K562 (cell line): ENCODE measurements around the gene SUGT1. TPM values are rescaled to one million over a fixed set of nuclear protein-coding genes. Genes with fewer than 3 reads are reported as not detected.

ENCODE experiments used
- ATF7 ChIP-seq: fragments of 450-650 bp; IDR thresholded peaks from 2 replicates; pipeline ENCODE4 v1.7.1; 2014; ENCODE audit warnings: mild to moderate bottlenecking, moderate library complexity
- C11orf30 ChIP-seq: fragments of 450-650 bp; IDR thresholded peaks from 2 replicates; pipeline ENCODE4 v1.6.1; 2016; ENCODE audit warnings: low read depth, mild to moderate bottlenecking
- MTA2 ChIP-seq: fragments of 450-650 bp; IDR thresholded peaks from 2 replicates; pipeline ENCODE4 v1.6.1; 2016; ENCODE audit warnings: low read depth
- MYNN ChIP-seq, 2 experiments: sonication (generic); formaldehyde crosslinking in 1 of 2; IDR thresholded peaks; 2 replicates each; pipeline versions ENCODE4 v1.5.0 to v1.6.1; 2016 to 2020; ENCODE audit warnings: antibody characterized with exemption in 1 of 2, missing genetic modification reagents in 1 of 2
- NFATC3 ChIP-seq: fragments of 450-650 bp; IDR thresholded peaks from 2 replicates; pipeline ENCODE4 v1.6.1; 2017; ENCODE audit warnings: mild to moderate bottlenecking
- PHF8 ChIP-seq: fragments of 200-600 bp; sonication (generic); IDR thresholded peaks from 2 replicates; pipeline ENCODE4 v1.6.1; 2012; ENCODE audit warnings: mixed run types, mild to moderate bottlenecking, inconsistent platforms, low read length, moderate library complexity, borderline replicate concordance
- SIN3A ChIP-seq, 2 experiments: fragments of 150-350 bp in 1 of 2; IDR thresholded peaks; 2 replicates each; pipeline ENCODE4 v1.6.1; 2011 to 2016; ENCODE audit warnings: borderline replicate concordance in 2 of 2, low read depth in 2 of 2, low read length in 2 of 2, mild to moderate bottlenecking in 2 of 2, moderate library complexity in 2 of 2; ENCODE audit not compliant: control insufficient read depth in 1 of 2
- SIRT6 ChIP-seq: IDR thresholded peaks from one replicate; pipeline ENCODE4 v1.6.1; 2012; ENCODE audit warnings: low read depth, mild to moderate bottlenecking, control low read depth, inconsistent platforms, low read length, moderate library complexity
- ZBTB11 ChIP-seq, 3 experiments: fragments of 200-800 bp in 1 of 3; fragments of 250-450 bp in 1 of 3; fragments of 450-650 bp in 1 of 3; sonication (Bioruptor Pico) in 1 of 3; sonication (Bioruptor generic) in 1 of 3; formaldehyde crosslinking in 1 of 3; IDR thresholded peaks; 2 replicates each; pipeline versions ENCODE4 v1.6.1 to v1.8.0; 2016 to 2022; ENCODE audit warnings: mild to moderate bottlenecking in 2 of 3, missing genetic modification characterization in 2 of 3, missing compliant biosample characterization in 1 of 3, moderate library complexity in 1 of 3
- ZNF134 ChIP-seq: fragments of 250-450 bp; sonication (Bioruptor Pico); conservative IDR thresholded peaks from 2 replicates; pipeline ENCODE4 v1.4.0; 2020
- ZNF407 ChIP-seq: fragments of 450-650 bp; IDR thresholded peaks from 2 replicates; pipeline ENCODE4 v1.6.1; 2016; ENCODE audit warnings: low read depth
- ZNF584 ChIP-seq: fragments of 200-800 bp; sonication (Bioruptor generic); IDR thresholded peaks from 2 replicates; pipeline ENCODE4 v1.6.1; 2016; ENCODE audit warnings: low read depth, mild to moderate bottlenecking, missing genetic modification characterization, missing compliant biosample characterization
- polyA plus RNA-seq, 8 experiments: library from polyadenylated mRNA; depleted of rRNA in 4 of 8; stranded (reverse) in 5 of 8; unstranded in 3 of 8; fragments of >200 nt; fragmentation: Nextera tagmentation in 2 of 8; fragmentation: Illumina TruSeq in 1 of 8; extraction: Ambion mirVana in 2 of 8; extraction: Trizol in 1 of 8; gene quantifications; 2 replicates each; pipeline versions ENCODE4 v1.2.1 to v1.2.3, GENCODE V29; 2011 to 2014; ENCODE audit warnings: inconsistent platforms in 1 of 8, missing spikeins in 1 of 8
- total RNA-seq, 7 experiments: library from RNA; depleted of rRNA in 6 of 7; stranded (reverse); fragments of >200 nt in 6 of 7; fragmentation: Illumina TruSeq in 2 of 7; extraction: Trizol in 2 of 7; gene quantifications; 2 replicates each; pipeline versions ENCODE4 v1.2.1 to v1.2.3, GENCODE V29; 2011 to 2021; ENCODE audit warnings: low replicate concordance in 1 of 7

The SUGT1 gene
- total and polyA plus RNA-seq, 9 of the 15 experiments (the other 6 are each of a cell fraction or from before 2014, with no cell fraction given): 38.1 to 67.1 (median 53.8) TPM

- TF ChIP-seq ZNF407 (peak; percentile 2; the same call in 1 of the 2 replicates), MTA2 (no peak), ATF7 (0 out of 2 replicates have a peak, but pooled peaks have one; percentile 2), NFATC3 (no peak), ZNF584 (CRISPR knock-in tag) (no peak), PHF8 (peak; percentile 45; the same call in 1 of the 2 replicates), MYNN (IDR thresholded peaks at IDR 0.05) (no peak), MYNN (CRISPR knock-in tag; IDR thresholded peaks at IDR 0.05) (no peak), SIN3A (IDR thresholded peaks at IDR 0.05; ENCODE audit: borderline replicate concordance in 2 of 2, control insufficient read depth in 1 of 2, low read depth in 2 of 2, low read length in 2 of 2) (0 out of 4 replicates have a peak, but pooled peaks of 1 of the 2 experiments have one; percentile 32), ZBTB11 (CRISPR knock-in tag; IDR thresholded peaks at IDR 0.05) (peak in 1 of 3 experiments; percentile 95; a peak in 2 of 6 replicates), C11orf30 (peak; percentile 4; the same call in 1 of the 2 replicates), SIRT6 (no peak), ZNF134 (CRISPR knock-in tag) (no peak)
Observed at GRCh38 chr13:52652980-52653303, 306 bp downstream of the SUGT1 start (continued).
